Measurements from ENCODE around the gene NPR3.

NPR3 gene

DNA sequence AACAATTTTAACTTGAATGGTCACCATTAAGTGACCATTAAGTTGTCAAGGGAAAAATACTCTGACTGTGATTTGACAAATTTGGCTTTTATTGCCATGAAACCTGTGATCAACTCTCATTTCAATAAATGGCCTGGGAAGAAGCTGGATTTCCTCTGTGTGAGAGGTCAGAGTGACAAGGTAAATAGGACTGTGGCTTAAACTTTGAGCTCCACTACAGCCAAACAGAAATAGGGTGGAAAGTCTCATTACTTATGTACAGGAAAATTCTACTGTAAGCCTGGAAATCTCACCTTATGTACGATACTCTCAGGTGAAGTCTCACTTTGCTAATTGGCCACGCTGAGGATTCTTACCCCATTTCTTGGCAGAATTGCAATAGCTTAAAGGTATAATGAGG is 67.3 kb downstream of the NPR3 start:
- 100% methylated on average over 1 of the region's 2 CpGs for WGBS
- H3K4me3 ChIP-seq (ENCODE audit: insufficient read depth in 1 of 2, low read depth in 1 of 2, low read length in 2 of 2): no peak overlapping the region
- no peak overlapping the region for H3K27ac ChIP-seq (ENCODE audit: low read length, poor library complexity, severe bottlenecking)
- H3K23ac ChIP-seq (ENCODE audit: low read length in 2 of 2): no peak overlapping the region
- no peak for DNase-seq
- H4K91ac ChIP-seq (ENCODE audit: low read length): no peak overlapping the region
- no peak overlapping the region for H3K18ac ChIP-seq (ENCODE audit: low read depth in 1 of 2, low read length in 2 of 2)
- no peak overlapping the region for H3K4ac ChIP-seq (ENCODE audit: low read depth in 1 of 2, low read length in 2 of 2)
- no peak overlapping the region for H2BK5ac ChIP-seq (ENCODE audit: low read depth, low read length, poor library complexity, severe bottlenecking)
- H2AK5ac ChIP-seq (ENCODE audit: low read length, severe bottlenecking): no peak overlapping the region
- no peak overlapping the region for H3K4me2 ChIP-seq (ENCODE audit: low read length, poor library complexity, severe bottlenecking)
- H3K9ac ChIP-seq (ENCODE audit: low read length): no peak overlapping the region
- H2AFZ ChIP-seq (ENCODE audit: low read depth, low read length): no peak overlapping the region
- H2BK15ac ChIP-seq (ENCODE audit: low read depth, poor library complexity, severe bottlenecking): no peak overlapping the region
- no peak overlapping the region for H4K8ac ChIP-seq (ENCODE audit: low read length)
- H3K27me3 ChIP-seq (ENCODE audit: control insufficient read depth in 1 of 2, insufficient read depth in 1 of 2, low read length in 2 of 2): no peaks in the 10 kb centered on the region
- no peak overlapping the region for H3K14ac ChIP-seq (ENCODE audit: low read length in 2 of 2)
- H2BK120ac ChIP-seq (ENCODE audit: low read depth, low read length): no peak overlapping the region
- H3K9me3 ChIP-seq (ENCODE audit: control insufficient read depth, low read length): no peaks in the 10 kb centered on the region
- H3K79me1 ChIP-seq (replicated peaks; ENCODE audit: low read length, poor library complexity, severe bottlenecking): no peaks in the 10 kb centered on the region
- peaks cover 2% of the 10 kb centered on the region for H3K4me1 ChIP-seq (ENCODE audit: control insufficient read depth, insufficient read depth, low read depth, low read length)
- no peaks in the 10 kb centered on the region for H3K36me3 ChIP-seq (ENCODE audit: control insufficient read depth in 1 of 2, insufficient read depth in 2 of 2, low read depth in 1 of 2, low read length in 2 of 2)
- no peak overlapping the region for H2BK12ac ChIP-seq (ENCODE audit: low read length in 2 of 2)

GRCh38 chr5:32779754-32780415 is 68.8 kb downstream of the NPR3 start:
- 72% methylated on average over 4 of the region's 5 CpGs for WGBS
- H2AK5ac ChIP-seq (ENCODE audit: low read length, severe bottlenecking): no peak overlapping the region
- H3K4ac ChIP-seq (ENCODE audit: low read depth in 1 of 2, low read length in 2 of 2): no peak overlapping the region
- no peak overlapping the region for H3K4me3 ChIP-seq (ENCODE audit: insufficient read depth in 1 of 2, low read depth in 1 of 2, low read length in 2 of 2)
- no peak overlapping the region for H3K4me2 ChIP-seq (ENCODE audit: low read length, poor library complexity, severe bottlenecking)
- H3K14ac ChIP-seq (ENCODE audit: low read length in 2 of 2): no peak overlapping the region
- H3K36me3 ChIP-seq (ENCODE audit: control insufficient read depth in 1 of 2, insufficient read depth in 2 of 2, low read depth in 1 of 2, low read length in 2 of 2): no peaks in the 10 kb centered on the region
- H3K9me3 ChIP-seq (ENCODE audit: control insufficient read depth, low read length): no peaks in the 10 kb centered on the region
- H3K18ac ChIP-seq (ENCODE audit: low read depth in 1 of 2, low read length in 2 of 2): no peak overlapping the region
- H2BK12ac ChIP-seq (ENCODE audit: low read length in 2 of 2): no peak overlapping the region
- no peak overlapping the region for H3K9ac ChIP-seq (ENCODE audit: low read length)
- H4K8ac ChIP-seq (ENCODE audit: low read length): no peak overlapping the region
- no peak overlapping the region for H4K91ac ChIP-seq (ENCODE audit: low read length)
- DNase-seq: no peak
- H3K79me1 ChIP-seq (replicated peaks; ENCODE audit: low read length, poor library complexity, severe bottlenecking): no peaks in the 10 kb centered on the region
- H2BK5ac ChIP-seq (ENCODE audit: low read depth, low read length, poor library complexity, severe bottlenecking): no peak overlapping the region
- peaks cover 2% of the 10 kb centered on the region for H3K4me1 ChIP-seq (ENCODE audit: control insufficient read depth, insufficient read depth, low read depth, low read length)
- no peak overlapping the region for H2BK120ac ChIP-seq (ENCODE audit: low read depth, low read length)
- no peak overlapping the region for H2BK15ac ChIP-seq (ENCODE audit: low read depth, poor library complexity, severe bottlenecking)
- no peak overlapping the region for H3K23ac ChIP-seq (ENCODE audit: low read length in 2 of 2)
- no peaks in the 10 kb centered on the region for H3K27me3 ChIP-seq (ENCODE audit: control insufficient read depth in 1 of 2, insufficient read depth in 1 of 2, low read length in 2 of 2)
- H2AFZ ChIP-seq (ENCODE audit: low read depth, low read length): no peak overlapping the region
- no peak overlapping the region for H3K27ac ChIP-seq (ENCODE audit: low read length, poor library complexity, severe bottlenecking)

DNA sequence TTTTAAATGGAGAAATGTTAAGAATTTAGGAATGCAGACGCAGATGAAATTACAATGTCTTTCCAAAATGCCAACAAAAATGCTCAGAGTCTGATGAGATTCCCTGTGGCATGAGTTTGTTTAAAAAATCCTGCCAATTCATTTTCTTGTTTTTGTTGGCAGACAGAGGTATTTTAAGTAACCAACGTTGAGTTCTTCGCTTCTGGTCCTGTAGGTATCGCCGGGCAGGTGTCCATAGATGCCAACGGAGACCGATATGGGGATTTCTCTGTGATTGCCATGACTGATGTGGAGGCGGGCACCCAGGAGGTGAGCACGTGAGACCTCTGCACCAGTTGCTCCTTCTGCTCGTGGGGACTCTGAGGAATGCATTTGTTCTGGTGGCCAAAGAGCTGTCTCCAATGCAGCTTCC is 69.4 kb downstream of the NPR3 start:
- Histone ChIP-seq H2BK15ac (ENCODE audit: low read depth, poor library complexity, severe bottlenecking) (no peak overlapping the region), H3K27ac (ENCODE audit: low read length, poor library complexity, severe bottlenecking) (no peak overlapping the region), H3K4me1 (ENCODE audit: control insufficient read depth, insufficient read depth, low read depth, low read length) (peaks cover 2% of the 10 kb centered on the region), H4K8ac (ENCODE audit: low read length) (no peak overlapping the region), H3K18ac (ENCODE audit: low read depth in 1 of 2, low read length in 2 of 2) (no peak overlapping the region), H3K9me3 (ENCODE audit: control insufficient read depth, low read length) (no peaks in the 10 kb centered on the region), H2BK120ac (ENCODE audit: low read depth, low read length) (no peak overlapping the region), H2BK12ac (ENCODE audit: low read length in 2 of 2) (no peak overlapping the region), H3K9ac (ENCODE audit: low read length) (no peak overlapping the region), H3K36me3 (ENCODE audit: control insufficient read depth in 1 of 2, insufficient read depth in 2 of 2, low read depth in 1 of 2, low read length in 2 of 2) (no peaks in the 10 kb centered on the region), H3K27me3 (ENCODE audit: control insufficient read depth in 1 of 2, insufficient read depth in 1 of 2, low read length in 2 of 2) (no peaks in the 10 kb centered on the region), H3K14ac (ENCODE audit: low read length in 2 of 2) (no peak overlapping the region), H2BK5ac (ENCODE audit: low read depth, low read length, poor library complexity, severe bottlenecking) (no peak overlapping the region), H2AK5ac (ENCODE audit: low read length, severe bottlenecking) (no peak overlapping the region), H4K91ac (ENCODE audit: low read length) (no peak overlapping the region), H2AFZ (ENCODE audit: low read depth, low read length) (no peak overlapping the region), H3K23ac (ENCODE audit: low read length in 2 of 2) (no peak overlapping the region), H3K4me2 (ENCODE audit: low read length, poor library complexity, severe bottlenecking) (no peak overlapping the region), H3K79me1 (replicated peaks; ENCODE audit: low read length, poor library complexity, severe bottlenecking) (no peaks in the 10 kb centered on the region), H3K4me3 (ENCODE audit: insufficient read depth in 1 of 2, low read depth in 1 of 2, low read length in 2 of 2) (no peak overlapping the region), H3K4ac (ENCODE audit: low read depth in 1 of 2, low read length in 2 of 2) (no peak overlapping the region)
- no peak for DNase-seq
- WGBS: 88% methylated on average over 10 of the region's 10 CpGs

GRCh38 chr5:32783661-32784060 is 72.5 kb downstream of the NPR3 start:
- no peak overlapping the region for H3K4ac ChIP-seq (ENCODE audit: low read depth in 1 of 2, low read length in 2 of 2)
- no peak for DNase-seq
- no peak overlapping the region for H2BK12ac ChIP-seq (ENCODE audit: low read length in 2 of 2)
- H2AFZ ChIP-seq (ENCODE audit: low read depth, low read length): no peak overlapping the region
- H3K23ac ChIP-seq (ENCODE audit: low read length in 2 of 2): no peak overlapping the region
- H3K18ac ChIP-seq (ENCODE audit: low read depth in 1 of 2, low read length in 2 of 2): no peak overlapping the region
- no peak overlapping the region for H3K27ac ChIP-seq (ENCODE audit: low read length, poor library complexity, severe bottlenecking)
- no peaks in the 10 kb centered on the region for H3K36me3 ChIP-seq (ENCODE audit: control insufficient read depth in 1 of 2, insufficient read depth in 2 of 2, low read depth in 1 of 2, low read length in 2 of 2)
- WGBS: 100% methylated on average over 1 of the region's 4 CpGs
- H3K4me3 ChIP-seq (ENCODE audit: insufficient read depth in 1 of 2, low read depth in 1 of 2, low read length in 2 of 2): no peak overlapping the region
- H2BK5ac ChIP-seq (ENCODE audit: low read depth, low read length, poor library complexity, severe bottlenecking): no peak overlapping the region
- no peak overlapping the region for H2AK5ac ChIP-seq (ENCODE audit: low read length, severe bottlenecking)
- no peak overlapping the region for H4K91ac ChIP-seq (ENCODE audit: low read length)
- peaks cover 2% of the 10 kb centered on the region for H3K4me1 ChIP-seq (ENCODE audit: control insufficient read depth, insufficient read depth, low read depth, low read length)
- H3K9ac ChIP-seq (ENCODE audit: low read length): no peak overlapping the region
- H3K14ac ChIP-seq (ENCODE audit: low read length in 2 of 2): no peak overlapping the region
- H3K79me1 ChIP-seq (replicated peaks; ENCODE audit: low read length, poor library complexity, severe bottlenecking): no peaks in the 10 kb centered on the region
- no peaks in the 10 kb centered on the region for H3K27me3 ChIP-seq (ENCODE audit: control insufficient read depth in 1 of 2, insufficient read depth in 1 of 2, low read length in 2 of 2)
- H3K9me3 ChIP-seq (ENCODE audit: control insufficient read depth, low read length): no peaks in the 10 kb centered on the region
- H2BK120ac ChIP-seq (ENCODE audit: low read depth, low read length): no peak overlapping the region
- H2BK15ac ChIP-seq (ENCODE audit: low read depth, poor library complexity, severe bottlenecking): no peak overlapping the region
- no peak overlapping the region for H3K4me2 ChIP-seq (ENCODE audit: low read length, poor library complexity, severe bottlenecking)
- H4K8ac ChIP-seq (ENCODE audit: low read length): no peak overlapping the region

All from mesenchymal stem cell (in vitro differentiated cells and primary cell).